HepG2 (cell line): ENCODE results near the gene FHL1. TPM values are rescaled to one million over a fixed set of nuclear protein-coding genes. Genes with fewer than 3 reads are reported as not detected.

Experiments
- ATAC-seq: fragments of 200-7000 bp; cut with Tn5 transposase; 3 replicates; pipeline ENCODE4 v1.9.1; 2020; ENCODE audit warnings: mild to moderate bottlenecking, moderate library complexity
- BruUV-seq: library from RNA; stranded (reverse); fragments of 400-500 nt; replicated peaks from 2 replicates; lab custom pipeline; 2021; lab: Mats Ljungman, UMichigan
- CTCF ChIA-PET: fragments of 300-600 bp; formaldehyde crosslinking; extraction: SDS; loops from one replicate; lab custom pipeline; 2021; ENCODE audit warnings: low total read pairs, inconsistent platforms, low intra/inter-chr PET ratio; lab: Yijun Ruan, JAX
- POLR2A ChIA-PET: fragments of 350-600 bp; sonication (Branson Sonifier 250); formaldehyde crosslinking; loops from one replicate; lab custom pipeline; 2020; ENCODE audit warnings: antibody characterized with exemption, inconsistent platforms; lab: Yijun Ruan, JAX
- DNase-seq: peaks from one replicate; pipeline ENCODE4 v3.0.0-alpha.2; 2015; ENCODE audit warnings: low spot score
- FAIRE-seq: peaks from 3 replicates; lab custom pipeline; 2011; peaks lifted over from hg19 to GRCh38; lab: Jason Lieb, UNC
- H2AFZ ChIP-seq: one replicate; pipeline ENCODE4 v1.6.1; 2011; ENCODE audit warnings: low read length, inconsistent platforms
- H3K27ac ChIP-seq: fragments of 300-600 bp; 3 replicates; pipeline ENCODE4 v1.8.0; 2011; ENCODE audit warnings: mixed run types, mild to moderate bottlenecking, mixed read lengths, low read length, inconsistent platforms; ENCODE audit not compliant: insufficient read depth; ENCODE audit errors: extremely low read length
- H3K27me3 ChIP-seq, 2 experiments: fragments of 200-600 bp in 1 of 2; 2 replicates in 1 of 2; 3 replicates in 1 of 2; pipeline versions ENCODE4 v1.6.0 to v1.8.0; 2011; ENCODE audit warnings: low read length in 2 of 2, mild to moderate bottlenecking in 2 of 2, moderate library complexity in 2 of 2, inconsistent platforms in 1 of 2; ENCODE audit not compliant: insufficient read depth in 2 of 2, control insufficient read depth in 1 of 2
- H3K36me3 ChIP-seq, 2 experiments: fragments of 200-600 bp in 1 of 2; replicated peaks in 1 of 2; 2 replicates in 1 of 2; 3 replicates in 1 of 2; pipeline versions ENCODE4 v1.5.1 to v1.8.0; 2011; ENCODE audit warnings: low read length in 2 of 2, inconsistent platforms in 1 of 2; ENCODE audit not compliant: insufficient read depth in 2 of 2, control insufficient read depth in 1 of 2
- H3K4me1 ChIP-seq: 2 replicates; pipeline ENCODE4 v1.5.1; 2012; ENCODE audit warnings: low read length, inconsistent platforms; ENCODE audit not compliant: insufficient read depth
- H3K4me2 ChIP-seq: 2 replicates; pipeline ENCODE4 v1.6.0; 2011; ENCODE audit warnings: low read depth, low read length, inconsistent platforms
- H3K4me3 ChIP-seq, 3 experiments: fragments of 200-600 bp in 1 of 3; sonication (generic), shearing (Covaris generic) in 1 of 3; replicated peaks in 1 of 3; 2 replicates each; pipeline ENCODE4 v1.5.1; 2011 to 2016; ENCODE audit warnings: low read length in 3 of 3, inconsistent platforms in 2 of 3, low read depth in 2 of 3, mild to moderate bottlenecking in 2 of 3, control low read depth in 1 of 3, mixed read lengths in 1 of 3; ENCODE audit not compliant: insufficient read depth in 1 of 3
- H3K79me2 ChIP-seq: one replicate; pipeline ENCODE4 v1.6.1; 2011; ENCODE audit warnings: low read length, inconsistent platforms; ENCODE audit not compliant: insufficient read depth
- H3K9ac ChIP-seq: 2 replicates; pipeline ENCODE4 v1.6.0; 2011; ENCODE audit warnings: mild to moderate bottlenecking, low read depth, low read length, inconsistent platforms; ENCODE audit not compliant: insufficient read depth
- H3K9me3 ChIP-seq: 2 replicates; pipeline ENCODE4 v1.5.1; 2012; ENCODE audit warnings: mild to moderate bottlenecking, low read length
- H4K20me1 ChIP-seq: 2 replicates; pipeline ENCODE4 v1.6.0; 2011; ENCODE audit warnings: inconsistent platforms, mild to moderate bottlenecking, low read length, moderate library complexity; ENCODE audit not compliant: insufficient read depth
- FOSL2 ChIP-seq: sonication (generic); formaldehyde crosslinking; IDR thresholded peaks from 2 replicates; pipeline ENCODE4 v1.4.0; 2020; ENCODE audit warnings: missing genetic modification reagents
- HMGA1 ChIP-seq: sonication (generic); formaldehyde crosslinking; conservative IDR thresholded peaks from 2 replicates; pipeline ENCODE4 v1.4.0; 2020; ENCODE audit warnings: missing genetic modification reagents
- MAFF ChIP-seq: IDR thresholded peaks from 2 replicates; pipeline ENCODE4 v1.6.1; 2011; ENCODE audit warnings: low read depth, low read length, improper control_type of control experiment
- MAFK ChIP-seq, 2 experiments: IDR thresholded peaks in 1 of 2; conservative IDR thresholded peaks in 1 of 2; 2 replicates each; pipeline ENCODE4 v1.6.1; 2011; ENCODE audit warnings: improper control_type of control experiment in 2 of 2, low read length in 2 of 2
- SYNCRIP ChIP-seq: fragments of 200-400 bp; formaldehyde crosslinking; IDR thresholded peaks from 2 replicates; pipeline ENCODE4 v1.6.1; 2018; ENCODE audit warnings: mild to moderate bottlenecking, low read depth, low read length; ENCODE audit not compliant: insufficient read depth
- TMF1 ChIP-seq: sonication (generic); formaldehyde crosslinking; IDR thresholded peaks from 2 replicates; pipeline ENCODE4 v1.8.1; 2022; ENCODE audit warnings: low read depth, missing genetic modification reagents
- ZMAT3 ChIP-seq: sonication (generic); formaldehyde crosslinking; conservative IDR thresholded peaks from 2 replicates; pipeline ENCODE4 v1.7.0; 2021; ENCODE audit warnings: missing genetic modification reagents
- ZNF224 ChIP-seq: sonication (generic); formaldehyde crosslinking; IDR thresholded peaks from 2 replicates; pipeline ENCODE4 v1.5.0; 2020; ENCODE audit warnings: mild to moderate bottlenecking, missing genetic modification reagents
- ZNF569 ChIP-seq: sonication (generic); formaldehyde crosslinking; IDR thresholded peaks from 2 replicates; pipeline ENCODE4 v1.5.0; 2020; ENCODE audit warnings: mild to moderate bottlenecking, missing genetic modification reagents, moderate library complexity, borderline replicate concordance
- ZNF83 ChIP-seq: sonication (generic); formaldehyde crosslinking; IDR thresholded peaks from 2 replicates; pipeline ENCODE4 v1.4.0; 2020; ENCODE audit warnings: missing genetic modification reagents, mild to moderate bottlenecking, borderline replicate concordance
- WGBS: methylation state at CpG from one replicate; pipeline ENCODE4 v1.1.6; 2017; ENCODE audit warnings: low lambda C conversion rate; 5-methylcytosine and 5-hydroxymethylcytosine counted together
- in situ Hi-C: cut with HindIII; loops from 2 replicates; pipeline ENCODE4 v1.10.0; 2017; ENCODE audit warnings: low pct_unique_long_range_greater_than_20kb; ENCODE audit not compliant: extremely low pct_ligation_motif_present
- intact Hi-C: fragments of 100-400 bp; cut with micrococcal nuclease; formaldehyde crosslinking; loops from one replicate; pipeline ENCODE4 v1.10.0; 2022; ENCODE audit not compliant: unreplicated experiment
- polyA plus RNA-seq, 8 experiments: library from polyadenylated mRNA; depleted of rRNA in 3 of 8; stranded (reverse) in 7 of 8; unstranded in 1 of 8; fragments of >200 nt; fragmentation: Illumina TruSeq in 4 of 8; extraction: Trizol in 4 of 8; gene quantifications; 2 replicates each; pipeline versions ENCODE4 v1.2.1 to v1.2.3, GENCODE V29; 2011 to 2016; ENCODE audit warnings: low read depth in 4 of 8, missing spikeins in 1 of 8, mixed read lengths in 1 of 8; ENCODE audit not compliant: insufficient read depth in 1 of 8
- total RNA-seq, 5 experiments: library from RNA; depleted of rRNA; stranded (reverse); fragments of >200 nt; fragmentation: Illumina TruSeq; extraction: Trizol; gene quantifications; 2 replicates each; pipeline ENCODE4 v1.2.3, GENCODE V29; 2016; ENCODE audit warnings: low read depth in 1 of 5

Gene FHL1
- total and polyA plus RNA-seq, 2 of the 13 experiments (the other 11 are each of a cell fraction or from before 2014, with no cell fraction given): 0.33 TPM; not detected in 1

DNA sequence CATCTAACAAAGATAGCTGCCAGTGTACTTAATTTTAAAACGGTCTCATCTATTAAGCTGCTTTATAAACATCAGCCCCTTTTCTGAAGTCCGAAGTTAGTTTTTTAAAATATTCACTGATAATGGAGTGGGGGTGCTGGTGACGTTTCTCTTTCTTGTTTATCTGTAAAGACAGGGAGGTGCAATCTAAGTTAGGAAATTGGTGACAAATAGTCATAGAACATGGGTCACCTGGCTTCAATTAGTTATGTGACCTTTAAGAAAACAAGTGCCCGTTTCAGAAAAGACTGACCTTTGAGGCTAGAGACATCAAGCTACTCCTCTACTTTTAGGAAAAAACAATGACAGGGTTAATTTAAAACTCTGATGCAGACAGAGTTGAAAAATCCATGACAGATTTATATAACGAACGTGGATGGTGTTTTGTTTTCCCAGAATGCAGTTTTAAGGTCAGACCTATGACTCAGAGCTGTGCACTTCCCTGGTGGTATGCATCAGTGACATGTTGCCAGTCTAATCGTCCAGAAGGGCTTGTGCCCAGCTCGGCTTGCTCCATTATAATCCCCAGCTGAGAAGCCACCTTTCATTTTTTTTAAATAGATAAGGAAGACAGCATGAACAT lies 38.2 kb downstream of the FHL1 start:
- no peak for FAIRE-seq
- no peak overlapping the region; the same call in 1 of the 2 replicates for H3K4me2 ChIP-seq
- ATAC-seq: no peak

DNA sequence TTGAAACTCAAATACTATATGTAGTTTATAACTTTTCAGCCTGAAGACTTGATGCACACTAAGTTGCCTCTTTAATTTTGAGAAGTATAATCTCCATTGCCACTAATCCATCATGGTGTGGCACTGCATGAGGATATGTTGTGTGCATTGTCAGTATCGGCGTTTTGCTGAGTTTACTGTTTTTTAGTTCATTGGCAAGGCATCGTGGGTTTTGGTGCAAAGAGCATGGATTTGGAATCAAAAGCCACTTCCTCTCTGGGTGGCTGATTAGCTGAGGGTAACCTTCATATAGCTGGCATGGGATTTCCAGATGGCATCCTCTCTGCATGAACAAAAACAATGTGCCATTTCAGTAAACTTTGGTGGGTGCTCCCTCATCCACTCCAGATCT lies 38.7 kb downstream of the FHL1 start:
- ChIA-PET POLR2A (no interaction called here), CTCF (no interaction called here)
- no peak for FAIRE-seq
- Histone ChIP-seq H3K4me3 (no peak overlapping the region), H3K36me3 (no peaks in the 10 kb centered on the region), H3K9me3 (no peaks in the 10 kb centered on the region), H4K20me1 (no peaks in the 10 kb centered on the region), H3K27me3 (no peaks in the 10 kb centered on the region), H3K27ac (no peak overlapping the region), H3K4me1 (no peaks in the 10 kb centered on the region), H2AFZ (no peak overlapping the region), H3K79me2 (no peaks in the 10 kb centered on the region), H3K4me2 (no peak overlapping the region), H3K9ac (no peak overlapping the region)
- WGBS: no CpG with 5 or more reads among the region's 3 CpGs
- intact Hi-C loops: no loop called here
- in situ Hi-C loops: no loop called here
- TF ChIP-seq HMGA1 (CRISPR knock-in tag): no peak
- TF ChIP-seq ZNF569 (CRISPR knock-in tag): no peak
- no peak for TF ChIP-seq TMF1 (CRISPR knock-in tag)
- peak; percentile 27; the same call in 1 of the 2 replicates for TF ChIP-seq MAFF
- TF ChIP-seq ZNF224 (CRISPR knock-in tag): no peak
- TF ChIP-seq SYNCRIP: no peak
- TF ChIP-seq MAFK (conservative IDR thresholded peaks at IDR 0.05 in 1 of 2, IDR thresholded peaks at IDR 0.05 in 1 of 2; ENCODE audit: low read length in 2 of 2): peak; percentile 4 to 53; a peak in 2 of 4 replicates
- no TSS peak for BruUV-seq
- no peak for ATAC-seq
- DNase-seq: no peak

More for the DNA sequence above, 38.2 kb downstream of the FHL1 start:
- intact Hi-C loops (no loop called here), in situ Hi-C loops (no loop called here)
- no peaks in the 10 kb centered on the region for H3K4me1 ChIP-seq
- POLR2A ChIA-PET: no interaction called here
- no peak for DNase-seq
- TF ChIP-seq FOSL2 (CRISPR knock-in tag): 0 out of 2 replicates have a peak, but pooled peaks have one; percentile 16
- TF ChIP-seq ZNF83: no peak
- TF ChIP-seq ZMAT3 (CRISPR knock-in tag): no peak
- no peak overlapping the region for H2AFZ ChIP-seq
- no peaks in the 10 kb centered on the region for H4K20me1 ChIP-seq
- no peaks in the 10 kb centered on the region for H3K9me3 ChIP-seq
- H3K36me3 ChIP-seq: no peaks in the 10 kb centered on the region
- CTCF ChIA-PET: no interaction called here
- H3K4me3 ChIP-seq: no peak overlapping the region
- H3K27me3 ChIP-seq: no peaks in the 10 kb centered on the region
- no TSS peak for BruUV-seq
- no peak overlapping the region for H3K9ac ChIP-seq
- 2% methylated on average over 6 of the region's 8 CpGs for WGBS
- H3K79me2 ChIP-seq: no peaks in the 10 kb centered on the region
- H3K27ac ChIP-seq: no peak overlapping the region
